H9 (cell line): Measurements from ENCODE around the gene MITF. TPM values are rescaled to one million over a fixed set of nuclear protein-coding genes. Genes with fewer than 3 reads are reported as not detected.

Experiments
- DNase-seq: peaks from one replicate; pipeline ENCODE4 v3.0.0-alpha.2; 2017
- H2AFZ ChIP-seq: one replicate; pipeline ENCODE4 v1.6.1; 2013; ENCODE audit warnings: mild to moderate bottlenecking, low read length, control low read depth, moderate library complexity
- H2AK5ac ChIP-seq: 2 replicates; pipeline ENCODE4 v1.6.1; 2013; ENCODE audit warnings: low read length, control low read depth, mixed read lengths; ENCODE audit not compliant: insufficient read length
- H2BK120ac ChIP-seq: one replicate; pipeline ENCODE4 v1.6.1; 2013; ENCODE audit warnings: low read depth, mild to moderate bottlenecking, low read length, control low read depth, inconsistent platforms; ENCODE audit not compliant: poor library complexity, severe bottlenecking
- H2BK12ac ChIP-seq: 2 replicates; pipeline ENCODE4 v1.6.1; 2013; ENCODE audit warnings: low read length, control low read depth, mixed read lengths, low read depth; ENCODE audit not compliant: insufficient read length
- H2BK15ac ChIP-seq: 2 replicates; pipeline ENCODE4 v1.6.1; 2013; ENCODE audit warnings: low read depth, low read length, control low read depth
- H2BK20ac ChIP-seq: one replicate; pipeline ENCODE4 v1.6.1; 2013; ENCODE audit warnings: low read depth, mild to moderate bottlenecking, low read length, control low read depth, inconsistent platforms; ENCODE audit not compliant: poor library complexity, severe bottlenecking
- H2BK5ac ChIP-seq: 2 replicates; pipeline ENCODE4 v1.6.1; 2013; ENCODE audit warnings: low read length, control low read depth, mixed read lengths; ENCODE audit not compliant: insufficient read length
- H3K14ac ChIP-seq: 2 replicates; pipeline ENCODE4 v1.6.1; 2013; ENCODE audit warnings: low read length, control low read depth; ENCODE audit not compliant: insufficient read depth
- H3K18ac ChIP-seq: 2 replicates; pipeline ENCODE4 v1.6.1; 2013; ENCODE audit warnings: low read depth, mild to moderate bottlenecking, mixed read lengths, low read length, control low read depth; ENCODE audit not compliant: insufficient read length
- H3K23ac ChIP-seq: 2 replicates; pipeline ENCODE4 v1.6.1; 2013; ENCODE audit warnings: low read length, control low read depth, mixed read lengths, low read depth; ENCODE audit not compliant: insufficient read length
- H3K23me2 ChIP-seq: 2 replicates; pipeline ENCODE4 v1.6.1; 2013; ENCODE audit warnings: low read depth, mild to moderate bottlenecking, mixed read lengths, low read length, control low read depth; ENCODE audit not compliant: insufficient read length, poor library complexity, severe bottlenecking
- H3K27ac ChIP-seq: 2 replicates; pipeline ENCODE4 v1.5.1; 2013; ENCODE audit warnings: low read length, control low read depth, mixed read lengths, low read depth; ENCODE audit not compliant: insufficient read length
- H3K27me3 ChIP-seq: 2 replicates; pipeline ENCODE4 v1.6.1; 2013; ENCODE audit warnings: low read length, control low read depth, inconsistent platforms; ENCODE audit not compliant: insufficient read depth
- H3K4ac ChIP-seq: 2 replicates; pipeline ENCODE4 v1.6.1; 2013; ENCODE audit warnings: low read depth, mild to moderate bottlenecking, control low read depth, inconsistent platforms, low read length, moderate library complexity
- H3K4me1 ChIP-seq: 2 replicates; pipeline ENCODE4 v1.6.1; 2013; ENCODE audit warnings: low read length, control low read depth, inconsistent platforms; ENCODE audit not compliant: insufficient read depth
- H3K4me2 ChIP-seq: 2 replicates; pipeline ENCODE4 v1.6.1; 2013; ENCODE audit warnings: low read length, control low read depth, mixed read lengths; ENCODE audit not compliant: insufficient read length, insufficient read depth
- H3K56ac ChIP-seq: 2 replicates; pipeline ENCODE4 v1.6.1; 2013; ENCODE audit warnings: low read depth, mild to moderate bottlenecking, mixed read lengths, low read length, control low read depth; ENCODE audit not compliant: insufficient read length
- H3K79me1 ChIP-seq: 2 replicates; pipeline ENCODE4 v1.6.1; 2013; ENCODE audit warnings: low read depth, mild to moderate bottlenecking, moderate library complexity, low read length, control low read depth, inconsistent platforms; ENCODE audit not compliant: insufficient read depth, poor library complexity, severe bottlenecking
- H3K79me2 ChIP-seq: 2 replicates; pipeline ENCODE4 v1.6.1; 2013; ENCODE audit warnings: low read length, control low read depth, inconsistent platforms; ENCODE audit not compliant: insufficient read depth
- H3K9ac ChIP-seq: 2 replicates; pipeline ENCODE4 v1.6.1; 2013; ENCODE audit warnings: low read length, control low read depth, mixed read lengths; ENCODE audit not compliant: insufficient read length; ENCODE audit errors: extremely low read depth
- H3K9me3 ChIP-seq: one replicate; pipeline ENCODE4 v1.6.1; 2013; ENCODE audit warnings: low read depth, low read length, inconsistent platforms; ENCODE audit not compliant: control insufficient read depth
- H3T11ph ChIP-seq: one replicate; pipeline ENCODE4 v1.6.1; 2013; ENCODE audit warnings: mild to moderate bottlenecking, low read length, control low read depth, inconsistent platforms
- H4K20me1 ChIP-seq: one replicate; pipeline ENCODE4 v1.6.1; 2013; ENCODE audit not compliant: control insufficient read depth, insufficient read length, insufficient read depth
- H4K5ac ChIP-seq: 2 replicates; pipeline ENCODE4 v1.6.1; 2013; ENCODE audit warnings: low read depth, mild to moderate bottlenecking, mixed read lengths, low read length, control low read depth; ENCODE audit not compliant: insufficient read length
- H4K8ac ChIP-seq: replicated peaks from 2 replicates; pipeline ENCODE4 v1.6.1; 2013; ENCODE audit warnings: low read length, control low read depth, mixed read lengths, low read depth; ENCODE audit not compliant: insufficient read length
- H4K91ac ChIP-seq: 2 replicates; pipeline ENCODE4 v1.6.1; 2013; ENCODE audit warnings: low read depth, mild to moderate bottlenecking, moderate library complexity, mixed read lengths, low read length, control low read depth; ENCODE audit not compliant: insufficient read length
- H3K27ac Mint-ChIP-seq, 3 experiments: 2 replicates in 2 of 3; 3 replicates in 1 of 3; pipeline ENCODE4 v1.8.0; 2020 to 2021; ENCODE audit warnings: mixed read lengths in 3 of 3, mild to moderate bottlenecking in 1 of 3, moderate library complexity in 1 of 3
- H3K27me3 Mint-ChIP-seq: 2 replicates; pipeline ENCODE4 v1.8.0; 2021; ENCODE audit warnings: low read depth, mild to moderate bottlenecking, moderate library complexity, mixed read lengths
- H3K36me3 Mint-ChIP-seq, 3 experiments: 2 replicates in 2 of 3; 3 replicates in 1 of 3; pipeline ENCODE4 v1.8.0; 2020 to 2021; ENCODE audit warnings: low read depth in 3 of 3, mixed read lengths in 3 of 3; ENCODE audit not compliant: insufficient read depth in 1 of 3
- H3K4me1 Mint-ChIP-seq, 2 experiments: 2 replicates each; pipeline ENCODE4 v1.8.0; 2020; ENCODE audit warnings: mixed read lengths in 2 of 2
- H3K4me3 Mint-ChIP-seq, 2 experiments: 2 replicates in 1 of 2; 3 replicates in 1 of 2; pipeline ENCODE4 v1.8.0; 2020 to 2021; ENCODE audit warnings: mild to moderate bottlenecking in 2 of 2, mixed read lengths in 2 of 2, moderate library complexity in 1 of 2
- H3K9me3 Mint-ChIP-seq, 2 experiments: 2 replicates in 1 of 2; 3 replicates in 1 of 2; pipeline ENCODE4 v1.8.0; 2020; ENCODE audit warnings: mild to moderate bottlenecking in 2 of 2, mixed read lengths in 2 of 2, moderate library complexity in 1 of 2
- CTCF ChIP-seq: fragments of 200-600 bp; sonication (generic); conservative IDR thresholded peaks from 3 replicates; pipeline ENCODE4 v1.8.0; 2021; ENCODE audit warnings: antibody characterized with exemption, mild to moderate bottlenecking
- WGBS: extraction: QIAGEN DNeasy Blood & Tissue Kit; methylation state at CpG from one replicate; pipeline ENCODE4 v1.1.7; 2013; ENCODE audit warnings: missing lambda C conversion rate, low lambda C conversion rate, mixed read lengths; ENCODE audit not compliant: insufficient read length; ENCODE audit errors: extremely low coverage; 5-methylcytosine and 5-hydroxymethylcytosine counted together
- total RNA-seq: library from RNA; stranded (reverse); gene quantifications from 2 replicates; pipeline ENCODE4 v1.2.1, GENCODE V29; 2021

MITF gene
- total RNA-seq, 1 experiment from 2014 or later = 0.81 TPM

GRCh38 chr3:70006089-70006488, 266.8 kb downstream of the MITF start:
- Histone ChIP-seq H3K27me3 (no peaks in the 10 kb centered on the region), H3K4ac (no peak overlapping the region), H2AFZ (no peak overlapping the region), H3K9ac (no peak overlapping the region), H2BK120ac (no peak overlapping the region), H2BK15ac (no peak overlapping the region), H3K56ac (no peak overlapping the region), H3K23me2 (no peaks in the 10 kb centered on the region), H3K9me3 (no peaks in the 10 kb centered on the region), H3K79me1 (no peaks in the 10 kb centered on the region), H2BK12ac (no peak overlapping the region), H3K23ac (no peak overlapping the region), H4K91ac (no peak overlapping the region), H4K8ac (no peak overlapping the region), H4K5ac (no peak overlapping the region), H3K18ac (no peak overlapping the region), H3K27ac (no peak overlapping the region), H3K14ac (no peak overlapping the region), H3T11ph (no peak overlapping the region), H3K4me1 (no peaks in the 10 kb centered on the region), H4K20me1 (no peaks in the 10 kb centered on the region), H3K4me2 (no peak overlapping the region), H2BK5ac (no peak overlapping the region), H3K79me2 (no peaks in the 10 kb centered on the region), H2BK20ac (no peak overlapping the region), H2AK5ac (no peak overlapping the region)
- Mint-ChIP-seq H3K9me3 (peaks cover 0 to 4% of the 10 kb centered on the region in 2 experiments; a peak in 2 of 5 replicates), H3K36me3 (no peaks in the 10 kb centered on the region; a peak in 2 of 7 replicates), H3K4me1 (no peaks in the 10 kb centered on the region), H3K27ac (no peak overlapping the region), H3K4me3 (no peak overlapping the region), H3K27me3 (no peaks in the 10 kb centered on the region; the same call in 1 of the 2 replicates)
- TF ChIP-seq CTCF = no peak
- no peak for DNase-seq
- no CpG with 5 or more reads among the region's 4 CpGs for WGBS
